A549 (cell line): Measurements from ENCODE around the gene AFMID. TPM values are rescaled to one million over a fixed set of nuclear protein-coding genes. Genes with fewer than 3 reads are reported as not detected.

Experiments
- ATAC-seq, 2 experiments: fragments of 200-7000 bp in 1 of 2; fragments of >200 bp in 1 of 2; cut with Nextera tagmentation in 1 of 2; cut with Tn5 transposase in 1 of 2; 3 replicates each; pipeline versions ENCODE4 v1.8.0 to v1.9.1; 2018 to 2020; ENCODE audit warnings: mild to moderate bottlenecking in 1 of 2, moderate library complexity in 1 of 2
- CTCF ChIA-PET: fragments of 300-600 bp; sonication (Branson Sonifier 250); formaldehyde crosslinking; extraction: SDS; loops from one replicate; lab custom pipeline; 2021; ENCODE audit warnings: antibody characterized with exemption, inconsistent platforms; lab: Yijun Ruan, JAX
- POLR2A ChIA-PET: fragments of 350-600 bp; formaldehyde crosslinking; extraction: SDS; loops from one replicate; lab custom pipeline; 2021; ENCODE audit warnings: antibody characterized with exemption, inconsistent platforms; lab: Yijun Ruan, JAX
- DNase-seq, 2 experiments: peaks; one replicate each; pipeline versions ENCODE4 v3.0.0 to v3.0.0-alpha.2; 2011 to 2016; ENCODE audit warnings: low read depth in 1 of 2, low spot score in 1 of 2
- FAIRE-seq: peaks from 2 replicates; lab custom pipeline; 2011; peaks lifted over from hg19 to GRCh38; lab: Jason Lieb, UNC
- H3K27ac ChIP-seq, 2 experiments: fragments of >200 bp; sonication (Bioruptor Twin); formaldehyde crosslinking; 3 replicates each; pipeline ENCODE4 v1.5.1; 2016 to 2017
- H3K4me1 ChIP-seq: fragments of >200 bp; sonication (Bioruptor Twin); formaldehyde crosslinking; 3 replicates; pipeline ENCODE4 v1.6.1; 2016
- H3K4me2 ChIP-seq: fragments of >200 bp; sonication (Bioruptor Twin); formaldehyde crosslinking; 3 replicates; pipeline ENCODE4 v1.6.1; 2016
- H3K4me3 ChIP-seq: fragments of >200 bp; sonication (Bioruptor Twin); formaldehyde crosslinking; 3 replicates; pipeline ENCODE4 v1.5.1; 2016
- H3K9me3 ChIP-seq: fragments of >200 bp; sonication (Bioruptor Twin); formaldehyde crosslinking; 3 replicates; pipeline ENCODE4 v1.6.1; 2016
- CEBPB ChIP-seq, 2 experiments: fragments of >200 bp in 1 of 2; sonication (Bioruptor Twin) in 1 of 2; formaldehyde crosslinking in 1 of 2; IDR thresholded peaks; 2 replicates each; pipeline ENCODE4 v1.6.1; 2012 to 2016
- CHD2 ChIP-seq: fragments of 150-350 bp; IDR thresholded peaks from 2 replicates; pipeline ENCODE4 v1.6.1; 2014; ENCODE audit warnings: low read length; ENCODE audit not compliant: partially characterized antibody
- CHD4 ChIP-seq: fragments of 200-600 bp; sonication (generic); IDR thresholded peaks from 2 replicates; pipeline ENCODE4 v1.6.1; 2016; ENCODE audit warnings: antibody characterized with exemption, mild to moderate bottlenecking, borderline replicate concordance
- FOSB ChIP-seq: fragments of 250-450 bp; sonication (Bioruptor Pico); IDR thresholded peaks from 2 replicates; pipeline ENCODE4 v1.5.0; 2020; ENCODE audit warnings: mild to moderate bottlenecking, moderate library complexity
- FOXS1 ChIP-seq: fragments of 250-450 bp; sonication (Bioruptor Pico); IDR thresholded peaks from 2 replicates; pipeline ENCODE4 v1.5.0; 2020; ENCODE audit warnings: mild to moderate bottlenecking, moderate library complexity
- HDAC2 ChIP-seq: fragments of 200-600 bp; sonication (generic); IDR thresholded peaks from 2 replicates; pipeline ENCODE4 v1.6.1; 2016
- HEYL ChIP-seq: fragments of 250-450 bp; sonication (Bioruptor Pico); IDR thresholded peaks from 2 replicates; pipeline ENCODE4 v1.8.0; 2021; ENCODE audit warnings: mild to moderate bottlenecking, moderate library complexity
- HOXB5 ChIP-seq: fragments of 250-450 bp; sonication (Bioruptor Pico); IDR thresholded peaks from 2 replicates; pipeline ENCODE4 v1.5.0; 2020; ENCODE audit warnings: mild to moderate bottlenecking, moderate library complexity
- NPAS2 ChIP-seq: fragments of 250-450 bp; sonication (Bioruptor Pico); IDR thresholded peaks from 2 replicates; pipeline ENCODE4 v1.8.0; 2022; ENCODE audit warnings: mild to moderate bottlenecking, moderate library complexity, borderline replicate concordance
- RAD21 ChIP-seq, 2 experiments: fragments of >200 bp in 1 of 2; sonication (Bioruptor Twin) in 1 of 2; formaldehyde crosslinking in 1 of 2; IDR thresholded peaks in 1 of 2; conservative IDR thresholded peaks in 1 of 2; 2 replicates in 1 of 2; 3 replicates in 1 of 2; pipeline ENCODE4 v1.6.1; 2012 to 2018; ENCODE audit warnings: inconsistent platforms in 1 of 2
- RCOR1 ChIP-seq: fragments of 150-350 bp; IDR thresholded peaks from 2 replicates; pipeline ENCODE4 v1.6.1; 2014; ENCODE audit warnings: antibody characterized with exemption, low read length, low read depth
- RNF2 ChIP-seq: fragments of 200-600 bp; sonication (generic); IDR thresholded peaks from 2 replicates; pipeline ENCODE4 v1.6.1; 2016; ENCODE audit warnings: low read depth, mild to moderate bottlenecking, antibody characterized with exemption, moderate library complexity, borderline replicate concordance
- SMC3 ChIP-seq: fragments of >200 bp; sonication (Bioruptor Twin); formaldehyde crosslinking; IDR thresholded peaks from 3 replicates; pipeline ENCODE4 v1.6.1; 2018; ENCODE audit warnings: inconsistent platforms
- SREBF2 ChIP-seq: fragments of 450-650 bp; IDR thresholded peaks from 2 replicates; pipeline ENCODE4 v1.6.1; 2014; ENCODE audit warnings: mild to moderate bottlenecking, moderate library complexity
- ZC3H11A ChIP-seq: fragments of 450-650 bp; IDR thresholded peaks from 2 replicates; pipeline ENCODE4 v1.6.1; 2014; ENCODE audit warnings: antibody characterized with exemption, mild to moderate bottlenecking
- WGBS: methylation state at CpG from one replicate; pipeline ENCODE4 v1.1.6; 2017; ENCODE audit errors: missing lambda C conversion rate; 5-methylcytosine and 5-hydroxymethylcytosine counted together
- polyA plus RNA-seq, 4 experiments: library from polyadenylated mRNA; depleted of rRNA in 3 of 4; stranded (reverse); fragments of >200 nt; fragmentation: RNase III in 1 of 4; extraction: RNeasy Plus Mini Kit Qiagen cat#74134 plus additional on column Dnase treatment in 1 of 4; gene quantifications; 2 replicates in 3 of 4; 3 replicates in 1 of 4; pipeline ENCODE4 v1.2.3, GENCODE V29; 2011 to 2017
- TF ChIP-seq, protein P1 (sequence below): IDR thresholded peaks from 2 replicates; pipeline ENCODE4 v1.6.1; 2012
- TF ChIP-seq, protein P2 (sequence below): IDR thresholded peaks from 2 replicates; pipeline ENCODE4 v1.6.1; 2012; ENCODE audit warnings: low read depth, borderline replicate concordance
- TF ChIP-seq, protein P3 (sequence below): fragments of >200 bp; sonication (Bioruptor Twin); formaldehyde crosslinking; IDR thresholded peaks from 3 replicates; pipeline ENCODE4 v1.5.1; 2016
- TF ChIP-seq, protein P4 (sequence below): fragments of >200 bp; sonication (Bioruptor Twin); formaldehyde crosslinking; IDR thresholded peaks from 3 replicates; pipeline ENCODE4 v1.6.1; 2016
- TF ChIP-seq, protein P5 (sequence below): fragments of 250-450 bp; sonication (Bioruptor Pico); IDR thresholded peaks from 2 replicates; pipeline ENCODE4 v1.5.0; 2020; ENCODE audit warnings: low read depth, mild to moderate bottlenecking, moderate library complexity
- TF ChIP-seq, protein P6 (sequence below): fragments of 150-350 bp; IDR thresholded peaks from 2 replicates; pipeline ENCODE4 v1.6.1; 2014; ENCODE audit warnings: low read depth, mild to moderate bottlenecking, low read length

The AFMID gene
- polyA plus RNA-seq, 2 of the 4 experiments (the other 2 are of a cell fraction), result 33.4 to 43.4 TPM

DNA sequence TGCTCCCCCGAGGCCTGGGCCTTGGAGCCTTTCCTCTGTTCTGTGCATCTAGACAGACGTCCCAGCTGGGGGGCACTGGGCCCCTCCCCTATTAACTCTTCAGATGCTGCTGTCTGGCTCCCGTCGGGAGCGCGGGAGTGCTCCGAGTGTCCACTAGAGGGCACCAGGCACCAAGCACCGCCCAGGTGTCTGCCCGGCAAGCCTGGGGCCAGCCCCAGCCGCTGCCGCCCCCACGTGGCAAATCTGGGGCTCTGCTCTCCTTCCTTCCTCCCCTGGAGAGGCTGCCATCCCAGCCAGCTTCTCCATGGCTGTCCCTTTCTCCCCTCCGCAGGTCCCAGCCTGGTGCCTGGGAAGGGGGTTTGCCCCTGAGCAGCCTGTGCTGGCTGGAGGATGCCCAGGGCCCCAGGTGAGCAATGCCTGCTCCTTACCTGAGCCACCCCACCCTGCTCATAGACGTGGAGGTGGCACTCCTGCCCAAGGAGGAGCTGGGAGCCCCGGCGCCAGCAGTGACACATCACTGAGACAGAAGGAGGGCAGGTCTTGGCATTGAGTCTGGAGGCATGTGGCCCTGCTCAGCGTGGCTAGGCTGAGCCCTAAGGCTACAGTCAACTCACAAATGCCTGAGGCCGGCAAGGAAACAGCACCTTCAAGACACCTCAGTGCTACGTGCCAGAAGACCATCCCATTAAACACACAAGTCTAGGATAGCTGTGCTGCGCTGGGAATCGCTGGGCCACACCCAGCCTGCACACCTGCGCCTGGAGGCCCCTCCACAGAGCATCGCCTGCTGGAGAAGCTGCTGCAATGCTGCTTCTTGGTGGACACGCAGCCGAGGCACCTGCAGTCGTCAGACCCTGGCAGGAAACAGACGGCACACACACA is 64.0 kb downstream of the AFMID start (continued):
- TF ChIP-seq HEYL (no peak), CHD2 (peak; percentile 21), SMC3 (peak; percentile 99), CEBPB (IDR thresholded peaks at IDR 0.05) (no peak), SREBF2 (no peak), RAD21 (conservative IDR thresholded peaks at IDR 0.05 in 1 of 2, IDR thresholded peaks at IDR 0.05 in 1 of 2) (peak; percentile 98), FOXS1 (CRISPR knock-in tag) (no peak), CHD4 (no peak)
- TF ChIP-seq, protein P1, sequence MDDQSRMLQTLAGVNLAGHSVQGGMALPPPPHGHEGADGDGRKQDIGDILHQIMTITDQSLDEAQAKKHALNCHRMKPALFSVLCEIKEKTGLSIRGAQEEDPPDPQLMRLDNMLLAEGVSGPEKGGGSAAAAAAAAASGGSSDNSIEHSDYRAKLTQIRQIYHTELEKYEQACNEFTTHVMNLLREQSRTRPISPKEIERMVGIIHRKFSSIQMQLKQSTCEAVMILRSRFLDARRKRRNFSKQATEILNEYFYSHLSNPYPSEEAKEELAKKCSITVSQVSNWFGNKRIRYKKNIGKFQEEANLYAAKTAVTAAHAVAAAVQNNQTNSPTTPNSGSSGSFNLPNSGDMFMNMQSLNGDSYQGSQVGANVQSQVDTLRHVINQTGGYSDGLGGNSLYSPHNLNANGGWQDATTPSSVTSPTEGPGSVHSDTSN, result no peak
- TF ChIP-seq, protein P2, sequence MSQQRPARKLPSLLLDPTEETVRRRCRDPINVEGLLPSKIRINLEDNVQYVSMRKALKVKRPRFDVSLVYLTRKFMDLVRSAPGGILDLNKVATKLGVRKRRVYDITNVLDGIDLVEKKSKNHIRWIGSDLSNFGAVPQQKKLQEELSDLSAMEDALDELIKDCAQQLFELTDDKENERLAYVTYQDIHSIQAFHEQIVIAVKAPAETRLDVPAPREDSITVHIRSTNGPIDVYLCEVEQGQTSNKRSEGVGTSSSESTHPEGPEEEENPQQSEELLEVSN, result no peak

DNA sequence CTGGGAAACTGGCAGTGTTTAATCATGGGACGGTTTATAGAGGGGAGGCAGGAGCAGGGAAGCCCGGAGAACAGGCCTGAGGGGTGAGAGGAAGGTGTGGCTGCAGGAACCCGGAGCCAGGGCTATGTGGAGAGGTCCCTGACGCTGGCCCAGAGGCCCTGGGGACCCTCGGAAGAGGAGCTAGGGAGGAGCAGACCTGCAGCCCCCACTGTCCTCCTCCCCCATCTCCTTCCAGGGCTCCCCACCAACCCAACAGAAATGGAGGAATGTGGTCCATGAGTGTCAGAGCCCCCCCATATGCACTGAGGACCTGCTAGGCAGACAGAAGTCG is 64.6 kb downstream of the AFMID start:
- FAIRE-seq (no peak), ATAC-seq (peak; percentile 0 to 4; a peak in 2 of 6 replicates), DNase-seq (no peak)
- Histone ChIP-seq H3K27ac (peak overlapping the region in 1 of 2 experiments; percentile 73; a peak in 3 of 6 replicates), H3K4me1 (peaks cover 10% of the 10 kb centered on the region), H3K4me3 (no peak overlapping the region), H3K4me2 (no peak overlapping the region; the same call in 2 of the 3 replicates), H3K9me3 (no peaks in the 10 kb centered on the region)
- no peak for TF ChIP-seq NPAS2 (CRISPR knock-in tag)
- TF ChIP-seq RCOR1, result no peak
- TF ChIP-seq, protein P3, sequence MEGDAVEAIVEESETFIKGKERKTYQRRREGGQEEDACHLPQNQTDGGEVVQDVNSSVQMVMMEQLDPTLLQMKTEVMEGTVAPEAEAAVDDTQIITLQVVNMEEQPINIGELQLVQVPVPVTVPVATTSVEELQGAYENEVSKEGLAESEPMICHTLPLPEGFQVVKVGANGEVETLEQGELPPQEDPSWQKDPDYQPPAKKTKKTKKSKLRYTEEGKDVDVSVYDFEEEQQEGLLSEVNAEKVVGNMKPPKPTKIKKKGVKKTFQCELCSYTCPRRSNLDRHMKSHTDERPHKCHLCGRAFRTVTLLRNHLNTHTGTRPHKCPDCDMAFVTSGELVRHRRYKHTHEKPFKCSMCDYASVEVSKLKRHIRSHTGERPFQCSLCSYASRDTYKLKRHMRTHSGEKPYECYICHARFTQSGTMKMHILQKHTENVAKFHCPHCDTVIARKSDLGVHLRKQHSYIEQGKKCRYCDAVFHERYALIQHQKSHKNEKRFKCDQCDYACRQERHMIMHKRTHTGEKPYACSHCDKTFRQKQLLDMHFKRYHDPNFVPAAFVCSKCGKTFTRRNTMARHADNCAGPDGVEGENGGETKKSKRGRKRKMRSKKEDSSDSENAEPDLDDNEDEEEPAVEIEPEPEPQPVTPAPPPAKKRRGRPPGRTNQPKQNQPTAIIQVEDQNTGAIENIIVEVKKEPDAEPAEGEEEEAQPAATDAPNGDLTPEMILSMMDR, result no peak
- TF ChIP-seq, protein P4, sequence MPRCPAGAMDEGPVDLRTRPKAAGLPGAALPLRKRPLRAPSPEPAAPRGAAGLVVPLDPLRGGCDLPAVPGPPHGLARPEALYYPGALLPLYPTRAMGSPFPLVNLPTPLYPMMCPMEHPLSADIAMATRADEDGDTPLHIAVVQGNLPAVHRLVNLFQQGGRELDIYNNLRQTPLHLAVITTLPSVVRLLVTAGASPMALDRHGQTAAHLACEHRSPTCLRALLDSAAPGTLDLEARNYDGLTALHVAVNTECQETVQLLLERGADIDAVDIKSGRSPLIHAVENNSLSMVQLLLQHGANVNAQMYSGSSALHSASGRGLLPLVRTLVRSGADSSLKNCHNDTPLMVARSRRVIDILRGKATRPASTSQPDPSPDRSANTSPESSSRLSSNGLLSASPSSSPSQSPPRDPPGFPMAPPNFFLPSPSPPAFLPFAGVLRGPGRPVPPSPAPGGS, result no peak
- TF ChIP-seq CHD4, result no peak
- no peak for TF ChIP-seq HDAC2
- TF ChIP-seq, protein P5, sequence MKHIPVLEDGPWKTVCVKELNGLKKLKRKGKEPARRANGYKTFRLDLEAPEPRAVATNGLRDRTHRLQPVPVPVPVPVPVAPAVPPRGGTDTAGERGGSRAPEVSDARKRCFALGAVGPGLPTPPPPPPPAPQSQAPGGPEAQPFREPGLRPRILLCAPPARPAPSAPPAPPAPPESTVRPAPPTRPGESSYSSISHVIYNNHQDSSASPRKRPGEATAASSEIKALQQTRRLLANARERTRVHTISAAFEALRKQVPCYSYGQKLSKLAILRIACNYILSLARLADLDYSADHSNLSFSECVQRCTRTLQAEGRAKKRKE, result no peak
- no peak for TF ChIP-seq FOSB (CRISPR knock-in tag)
- no peak for TF ChIP-seq HOXB5 (CRISPR knock-in tag)
- TF ChIP-seq RAD21 (conservative IDR thresholded peaks at IDR 0.05 in 1 of 2, IDR thresholded peaks at IDR 0.05 in 1 of 2), result no peak
- TF ChIP-seq RNF2, result no peak
- TF ChIP-seq, protein P6, sequence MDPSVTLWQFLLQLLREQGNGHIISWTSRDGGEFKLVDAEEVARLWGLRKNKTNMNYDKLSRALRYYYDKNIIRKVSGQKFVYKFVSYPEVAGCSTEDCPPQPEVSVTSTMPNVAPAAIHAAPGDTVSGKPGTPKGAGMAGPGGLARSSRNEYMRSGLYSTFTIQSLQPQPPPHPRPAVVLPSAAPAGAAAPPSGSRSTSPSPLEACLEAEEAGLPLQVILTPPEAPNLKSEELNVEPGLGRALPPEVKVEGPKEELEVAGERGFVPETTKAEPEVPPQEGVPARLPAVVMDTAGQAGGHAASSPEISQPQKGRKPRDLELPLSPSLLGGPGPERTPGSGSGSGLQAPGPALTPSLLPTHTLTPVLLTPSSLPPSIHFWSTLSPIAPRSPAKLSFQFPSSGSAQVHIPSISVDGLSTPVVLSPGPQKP, result no peak
- no peak for TF ChIP-seq ZC3H11A
- 69% methylated on average over 6 of the region's 6 CpGs for WGBS
- ChIA-PET CTCF (interaction anchor here (0.6 to 11.6 kb wide), 72 partner anchors 8 to 1636 kb away, joined by 3 to 190 read pairs (median 6); partner anchors contain the start of genes AFMID, BIRC5, PGS1 and TK1), POLR2A (no interaction called here)
